HepG2 (cell line): ENCODE results near the gene RRBP1. TPM values are rescaled to one million over a fixed set of nuclear protein-coding genes. Genes with fewer than 3 reads are reported as not detected.

Source experiments
- ATF6 ChIP-seq: sonication (generic); formaldehyde crosslinking; conservative IDR thresholded peaks from 2 replicates; pipeline ENCODE4 v1.4.0; 2020; ENCODE audit warnings: missing genetic modification reagents
- BHLHE40 ChIP-seq: IDR thresholded peaks from 2 replicates; pipeline ENCODE4 v1.6.1; 2011; ENCODE audit warnings: low read length, improper control_type of control experiment
- BORCS8-MEF2B ChIP-seq: sonication (generic); formaldehyde crosslinking; IDR thresholded peaks from 2 replicates; pipeline ENCODE4 v1.8.0; 2022; ENCODE audit warnings: mild to moderate bottlenecking, missing genetic modification reagents
- CREBL2 ChIP-seq: sonication (generic); formaldehyde crosslinking; IDR thresholded peaks from 2 replicates; pipeline ENCODE4 v1.8.1; 2023; ENCODE audit warnings: missing genetic modification reagents, mild to moderate bottlenecking, borderline replicate concordance
- DPF2 ChIP-seq: sonication (generic); formaldehyde crosslinking; IDR thresholded peaks from 2 replicates; pipeline ENCODE4 v1.4.0; 2020; ENCODE audit warnings: mild to moderate bottlenecking, low read depth, missing genetic modification reagents, borderline replicate concordance
- EHMT2 ChIP-seq: fragments of 200-600 bp; sonication (generic); IDR thresholded peaks from 2 replicates; pipeline ENCODE4 v1.7.0; 2017; ENCODE audit warnings: antibody characterized with exemption, low read depth, low read length, borderline replicate concordance
- HES4 ChIP-seq: sonication (generic); formaldehyde crosslinking; IDR thresholded peaks from 2 replicates; pipeline ENCODE4 v1.9.0; 2021; ENCODE audit warnings: mild to moderate bottlenecking, missing genetic modification reagents, borderline replicate concordance
- HNRNPL ChIP-seq: fragments of 200-400 bp; formaldehyde crosslinking; IDR thresholded peaks from 2 replicates; pipeline ENCODE4 v1.6.1; 2017; ENCODE audit warnings: mild to moderate bottlenecking, low read depth, low read length
- ISL2 ChIP-seq: sonication (generic); formaldehyde crosslinking; IDR thresholded peaks from 2 replicates; pipeline ENCODE4 v1.5.0; 2020; ENCODE audit warnings: missing genetic modification reagents
- MED8 ChIP-seq: sonication (generic); formaldehyde crosslinking; IDR thresholded peaks from 2 replicates; pipeline ENCODE4 v1.8.1; 2023; ENCODE audit warnings: mild to moderate bottlenecking, missing genetic modification reagents; ENCODE audit not compliant: insufficient replicate concordance
- NKX3-1 ChIP-seq: sonication (generic); formaldehyde crosslinking; IDR thresholded peaks from 2 replicates; pipeline ENCODE4 v1.5.0; 2020; ENCODE audit warnings: missing genetic modification reagents
- NR1H2 ChIP-seq: sonication (generic); formaldehyde crosslinking; IDR thresholded peaks from 2 replicates; pipeline ENCODE4 v1.8.1; 2022; ENCODE audit warnings: low read depth, missing genetic modification reagents, borderline replicate concordance
- PAWR ChIP-seq: sonication (generic); formaldehyde crosslinking; IDR thresholded peaks from 2 replicates; pipeline ENCODE4 v1.4.0; 2020; ENCODE audit warnings: missing genetic modification reagents, mild to moderate bottlenecking, borderline replicate concordance
- SNAI1 ChIP-seq: sonication (generic); formaldehyde crosslinking; IDR thresholded peaks from 2 replicates; pipeline ENCODE4 v1.5.0; 2020; ENCODE audit warnings: mild to moderate bottlenecking, missing genetic modification reagents, borderline replicate concordance
- TFAP4 ChIP-seq: sonication (generic); IDR thresholded peaks from 2 replicates; pipeline ENCODE4 v1.6.1; 2016; ENCODE audit warnings: low read depth, borderline replicate concordance
- ZFP90 ChIP-seq: sonication (generic); formaldehyde crosslinking; IDR thresholded peaks from 2 replicates; pipeline ENCODE4 v1.8.0; 2022; ENCODE audit warnings: missing genetic modification reagents, mild to moderate bottlenecking, inconsistent platforms, borderline replicate concordance
- ZKSCAN8 ChIP-seq: IDR thresholded peaks from 2 replicates; pipeline ENCODE4 v1.6.1; 2016; ENCODE audit warnings: borderline replicate concordance, missing genetic modification reagents, missing compliant biosample characterization
- ZNF20 ChIP-seq: sonication (generic); formaldehyde crosslinking; IDR thresholded peaks from 2 replicates; pipeline ENCODE4 v1.4.0; 2020; ENCODE audit warnings: mild to moderate bottlenecking, moderate library complexity, missing genetic modification reagents
- ZNF33B ChIP-seq: sonication (generic); formaldehyde crosslinking; IDR thresholded peaks from 2 replicates; pipeline ENCODE4 v1.5.1; 2020; ENCODE audit warnings: mild to moderate bottlenecking, missing genetic modification reagents
- ZNF468 ChIP-seq: sonication (generic); formaldehyde crosslinking; IDR thresholded peaks from 2 replicates; pipeline ENCODE4 v1.8.0; 2022; ENCODE audit warnings: mild to moderate bottlenecking, moderate library complexity, missing genetic modification reagents
- ZNF550 ChIP-seq: sonication (generic); formaldehyde crosslinking; IDR thresholded peaks from 2 replicates; pipeline ENCODE4 v1.4.0; 2020; ENCODE audit warnings: mild to moderate bottlenecking, missing genetic modification reagents, borderline replicate concordance
- ZNF891 ChIP-seq: sonication (generic); formaldehyde crosslinking; IDR thresholded peaks from 2 replicates; pipeline ENCODE4 v1.5.0; 2020; ENCODE audit warnings: mild to moderate bottlenecking, missing genetic modification reagents
- ZSCAN30 ChIP-seq: sonication (generic); formaldehyde crosslinking; IDR thresholded peaks from 2 replicates; pipeline ENCODE4 v1.5.0; 2020; ENCODE audit warnings: mild to moderate bottlenecking, missing genetic modification reagents
- polyA plus RNA-seq, 8 experiments: library from polyadenylated mRNA; depleted of rRNA in 3 of 8; stranded (reverse) in 7 of 8; unstranded in 1 of 8; fragments of >200 nt; fragmentation: Illumina TruSeq in 4 of 8; extraction: Trizol in 4 of 8; gene quantifications; 2 replicates each; pipeline versions ENCODE4 v1.2.1 to v1.2.3, GENCODE V29; 2011 to 2016; ENCODE audit warnings: low read depth in 4 of 8, missing spikeins in 1 of 8, mixed read lengths in 1 of 8; ENCODE audit not compliant: insufficient read depth in 1 of 8
- total RNA-seq, 5 experiments: library from RNA; depleted of rRNA; stranded (reverse); fragments of >200 nt; fragmentation: Illumina TruSeq; extraction: Trizol; gene quantifications; 2 replicates each; pipeline ENCODE4 v1.2.3, GENCODE V29; 2016; ENCODE audit warnings: low read depth in 1 of 5

Gene RRBP1
- total and polyA plus RNA-seq, 2 of the 13 experiments (the other 11 are each of a cell fraction or from before 2014, with no cell fraction given) = 150 to 222 TPM

GRCh38 chr20:17675519-17676377 is 6.3 kb downstream of the RRBP1 start (continued):
- TF ChIP-seq ZFP90 (CRISPR knock-in tag) (no peak), EHMT2 (no peak), ZNF468 (CRISPR knock-in tag) (no peak), ZNF550 (CRISPR knock-in tag) (no peak), MED8 (no peak), PAWR (no peak), ISL2 (CRISPR knock-in tag) (no peak), BHLHE40 (no peak), ZNF891 (peak; percentile 61; the same call in 1 of the 2 replicates), ZKSCAN8 (CRISPR knock-in tag) (no peak), ZNF20 (CRISPR knock-in tag) (no peak), SNAI1 (CRISPR knock-in tag) (no peak), NR1H2 (CRISPR knock-in tag) (no peak), ZSCAN30 (no peak), BORCS8-MEF2B (CRISPR knock-in tag) (peak; percentile 21; the same call in 1 of the 2 replicates), ATF6 (no peak), TFAP4 (no peak), DPF2 (CRISPR knock-in tag) (no peak), HNRNPL (no peak), HES4 (no peak), CREBL2 (CRISPR knock-in tag) (no peak), NKX3-1 (CRISPR knock-in tag) (no peak), ZNF33B (CRISPR knock-in tag) (no peak)
